Placental epithelial cell (primary cell): ENCODE measurements around the gene MAPRE3. TPM values are rescaled to one million over a fixed set of nuclear protein-coding genes. Genes with fewer than 3 reads are reported as not detected.

Source experiments
- total RNA-seq: library from RNA; depleted of rRNA; stranded (reverse); fragments of >200 nt; gene quantifications from 2 replicates; pipeline ENCODE4 v1.2.3, GENCODE V29; 2012

The MAPRE3 gene
- 1.3 and 2.0 TPM in 2 replicates for total RNA-seq

GRCh38 chr2:26970244-26970927, at the start of gene MAPRE3:
Gene MAPRE3, plus strand, starts transcription at chr2:26970637. Its CDS starts 51,582 bp downstream, at chr2:27022219.

GRCh38 chr2:27032495-27033252, 62.2 kb downstream of the MAPRE3 start, which contains the start of gene TMEM214:
Gene TMEM214, plus strand, starts transcription at chr2:27032965. Its CDS starts 51 bp downstream, at chr2:27033016.

DNA sequence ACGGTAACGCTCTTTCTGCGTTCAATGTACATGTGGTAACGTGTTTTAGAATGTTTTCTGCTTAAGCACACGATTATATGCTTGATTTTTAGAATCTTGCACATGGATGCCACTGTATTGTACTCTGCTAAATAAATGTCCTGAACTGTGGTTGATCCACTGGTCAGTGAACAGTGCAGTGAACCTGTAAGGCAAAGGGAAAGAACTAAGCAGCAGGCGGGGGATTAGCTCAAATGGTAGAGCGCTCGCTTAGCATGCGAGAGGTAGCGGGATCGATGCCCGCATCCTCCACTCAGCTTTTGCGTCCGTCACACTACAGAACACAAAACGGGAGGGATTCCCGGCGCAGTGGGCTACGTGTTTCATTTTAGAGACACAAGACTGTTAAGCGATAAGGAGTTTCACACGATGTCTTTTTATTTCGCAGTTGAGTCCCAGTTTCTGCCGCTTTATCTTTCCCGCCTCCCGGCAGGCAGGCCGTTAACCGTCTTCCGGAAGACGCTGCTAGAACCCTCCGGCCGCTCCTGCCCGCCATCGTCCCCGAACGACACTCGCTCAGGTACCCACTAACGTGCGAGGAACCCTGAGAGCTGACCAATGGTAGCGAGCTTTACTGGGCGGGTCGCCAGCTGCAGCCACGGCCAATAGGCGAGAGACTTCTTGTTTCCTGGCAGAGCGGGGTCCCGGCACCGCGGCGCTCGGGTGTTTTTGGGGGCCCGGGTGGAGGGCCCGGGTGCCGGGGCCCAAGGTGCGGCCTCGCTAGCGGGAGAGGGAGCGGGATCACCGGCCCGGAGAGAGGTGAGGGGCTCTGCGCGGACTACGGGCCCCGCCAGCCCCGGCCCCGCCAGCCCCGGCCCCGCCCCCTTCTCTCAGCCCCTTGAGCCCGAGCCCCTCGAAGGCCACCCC, 80.8 kb downstream of the MAPRE3 start, which contains the start of gene AGBL5:
Gene AGBL5, plus strand, starts transcription at position 673 of the 906 bp plus-strand sequence. CDS start 1,291 bp downstream, outside the sequence.

DNA sequence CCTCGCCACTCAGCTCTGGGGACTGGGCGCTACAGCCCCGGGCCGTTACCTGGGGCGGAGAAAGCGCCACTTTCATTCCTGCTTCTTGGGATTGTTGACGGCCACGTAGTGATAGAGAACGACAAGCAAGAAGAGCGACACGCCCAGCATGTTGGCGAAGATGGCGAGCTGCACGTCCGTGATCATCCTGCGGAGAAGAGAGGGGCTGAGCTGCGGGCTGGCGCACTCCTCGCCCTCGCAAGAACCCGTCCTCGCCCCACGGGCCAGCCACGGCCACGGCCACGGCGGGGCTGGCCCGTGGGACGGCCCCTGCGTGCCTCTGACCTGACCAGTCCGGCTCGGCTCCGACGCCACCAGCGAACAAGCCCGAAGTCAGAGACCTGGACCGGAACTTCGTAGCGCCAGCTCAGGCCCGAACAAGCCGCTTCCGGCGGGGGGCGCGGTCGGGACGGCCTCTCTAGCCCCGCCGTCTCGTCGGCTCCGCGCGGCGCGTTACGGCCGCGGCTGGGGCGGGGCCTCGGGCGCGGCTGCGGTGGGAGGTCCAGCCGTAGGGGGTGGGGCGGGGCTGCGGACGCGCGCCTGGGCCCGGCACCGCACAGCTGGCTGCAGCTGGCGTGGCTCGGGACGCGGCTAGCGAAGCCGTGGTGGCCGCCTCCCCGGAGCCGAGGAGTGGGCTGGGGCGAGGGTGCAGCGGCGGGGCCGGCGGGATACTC, 101.0 kb downstream of the MAPRE3 start, which contains the start of gene OST4:
Gene OST4, minus strand, starts transcription at position 378 of the 713 bp plus-strand sequence.

Other genes starting within 250 kb of the MAPRE3 start
- 29.1 and 67.6 TPM in 2 replicates for gene SLC35F6, start 206.4 kb upstream of the MAPRE3 start, total RNA-seq
- 1.6 and 2.7 TPM in 2 replicates for gene CENPA, start 184.6 kb upstream of the MAPRE3 start, total RNA-seq
- not detected in 2 replicates for gene DPYSL5, start 122.5 kb upstream of the MAPRE3 start, total RNA-seq
- 68.0 and 78.1 TPM in 2 replicates for gene TMEM214, start 62.3 kb downstream of the MAPRE3 start, total RNA-seq
- gene AGBL5, start 81.0 kb downstream of the MAPRE3 start, total RNA-seq = 39.6 and 41.2 TPM in 2 replicates
- 217 and 424 TPM in 2 replicates for gene OST4, start 101.0 kb downstream of the MAPRE3 start, total RNA-seq
- gene EMILIN1, start 108.0 kb downstream of the MAPRE3 start, total RNA-seq = 5.2 and 24.7 TPM in 2 replicates
- under 0.01 TPM in 1 of 2 replicates, not detected in the other for gene KHK, start 116.1 kb downstream of the MAPRE3 start, total RNA-seq
- gene CGREF1, start 148.5 kb downstream of the MAPRE3 start, total RNA-seq = under 0.01 and 0.33 TPM in 2 replicates
- gene ABHD1, start 153.2 kb downstream of the MAPRE3 start, total RNA-seq = not detected in 2 replicates
- 44.4 and 75.3 TPM in 2 replicates for gene PREB, start 164.0 kb downstream of the MAPRE3 start, total RNA-seq
- not detected in 2 replicates for gene PRR30, start 168.8 kb downstream of the MAPRE3 start, total RNA-seq
- gene TCF23, start 178.4 kb downstream of the MAPRE3 start, total RNA-seq = not detected in 2 replicates
- gene ATRAID, start 241.4 kb downstream of the MAPRE3 start, total RNA-seq = 197 and 201 TPM in 2 replicates
- 174 and 243 TPM in 2 replicates for gene SLC5A6, start 241.6 kb downstream of the MAPRE3 start, total RNA-seq
- gene CAD, start 246.7 kb downstream of the MAPRE3 start, total RNA-seq = 46.3 and 52.6 TPM in 2 replicates